Natural killer cell treated with Interleukin-12 subunit alpha and Interleukin-12 subunit beta and Interleukin-15 and Interleukin-18, amount 100 ng/mL, for 72 hours (primary cell): ENCODE measurements around the gene PALD1. TPM values are rescaled to one million over a fixed set of nuclear protein-coding genes. Genes with fewer than 3 reads are reported as not detected.

Experiments
- ATAC-seq, 2 donors: fragments of 150-1000 bp; cut with Tn5 transposase in 1 of 2; sonication (Bioruptor Pico), chemical (Tn5 transposase) in 1 of 2; 2 replicates each; pipeline ENCODE4 v1.10.0; 2021
- DNase-seq: peaks from one replicate; pipeline ENCODE4 v3.0.0; 2022; ENCODE audit warnings: low spot score
- H3K27ac Mint-ChIP-seq, 2 donors: 1 replicate in 1 of 2; 2 replicates in 1 of 2; pipeline ENCODE4 v1.8.0; 2022; ENCODE audit warnings: mixed read lengths in 2 of 2, mild to moderate bottlenecking in 1 of 2, moderate library complexity in 1 of 2
- H3K27me3 Mint-ChIP-seq, 2 donors: 1 replicate in 1 of 2; 2 replicates in 1 of 2; pipeline ENCODE4 v1.8.0; 2022; ENCODE audit warnings: mixed read lengths in 2 of 2
- H3K36me3 Mint-ChIP-seq: one replicate; pipeline ENCODE4 v1.8.0; 2022; ENCODE audit warnings: mixed read lengths
- H3K4me1 Mint-ChIP-seq, 2 donors: 1 replicate in 1 of 2; 2 replicates in 1 of 2; pipeline ENCODE4 v1.8.0; 2022; ENCODE audit warnings: low read depth in 2 of 2, mixed read lengths in 2 of 2, mild to moderate bottlenecking in 1 of 2
- H3K4me3 Mint-ChIP-seq: one replicate; pipeline ENCODE4 v1.8.0; 2022; ENCODE audit warnings: mixed read lengths
- H3K9me3 Mint-ChIP-seq: 2 replicates; pipeline ENCODE4 v1.8.0; 2022; ENCODE audit warnings: mixed read lengths
- total RNA-seq, 2 donors: library from RNA; stranded (reverse); gene quantifications; one replicate each; pipeline ENCODE4 v1.2.3, GENCODE V29; 2022

PALD1 gene
- total RNA-seq, 2 donors from 2014 or later, result 0.33 to 1.4 TPM

- Mint-ChIP-seq H3K27ac (no peak overlapping the region), H3K27me3 (peaks cover 0 to 6% of the 10 kb centered on the region in 2 donors), H3K4me1 (peaks cover under 1 to 8% of the 10 kb centered on the region in 2 donors), H3K9me3 (no peaks in the 10 kb centered on the region), H3K36me3 (no peaks in the 10 kb centered on the region), H3K4me3 (no peak overlapping the region)
- ATAC-seq (peak in 1 of 2 donors; percentile 10), DNase-seq (no peak)
Measured at GRCh38 chr10:70544431-70545340, 66.1 kb downstream of the PALD1 start.

GRCh38 chr10:70546584-70546983, 68.0 kb downstream of the PALD1 start:
- Mint-ChIP-seq H3K9me3 (no peaks in the 10 kb centered on the region), H3K4me3 (no peak overlapping the region), H3K27ac (no peak overlapping the region), H3K27me3 (no peaks in the 10 kb centered on the region), H3K4me1 (peaks cover 6 to 9% of the 10 kb centered on the region in 2 donors), H3K36me3 (no peaks in the 10 kb centered on the region)
- no peak for DNase-seq
- no peak for ATAC-seq

GRCh38 chr10:70549351-70549961, 70.9 kb downstream of the PALD1 start:
- Mint-ChIP-seq H3K27me3 (no peaks in the 10 kb centered on the region), H3K4me1 (peaks cover 6 to 9% of the 10 kb centered on the region in 2 donors), H3K9me3 (no peaks in the 10 kb centered on the region), H3K4me3 (no peak overlapping the region), H3K27ac (peak overlapping the region in 1 of 2 donors; percentile 86), H3K36me3 (no peaks in the 10 kb centered on the region)
- ATAC-seq (no peak), DNase-seq (no peak)

GRCh38 chr10:70549962-70550458, 71.4 kb downstream of the PALD1 start:
- no peak overlapping the region for H3K4me3 Mint-ChIP-seq
- no peaks in the 10 kb centered on the region for H3K36me3 Mint-ChIP-seq
- peak overlapping the region in 1 of 2 donors; percentile 86 for H3K27ac Mint-ChIP-seq

GRCh38 chr10:70550459-70550858, 71.9 kb downstream of the PALD1 start:
- no peak overlapping the region for H3K4me3 Mint-ChIP-seq
- ATAC-seq (no peak), DNase-seq (no peak)
- H3K4me1 Mint-ChIP-seq, result peaks cover 6 to 9% of the 10 kb centered on the region in 2 donors
- H3K27ac Mint-ChIP-seq, result peak overlapping the region in 1 of 2 donors; percentile 86
- no peaks in the 10 kb centered on the region for H3K9me3 Mint-ChIP-seq
- no peaks in the 10 kb centered on the region for H3K36me3 Mint-ChIP-seq
- no peaks in the 10 kb centered on the region for H3K27me3 Mint-ChIP-seq

More at GRCh38 chr10:70549962-70550458, 71.4 kb downstream of the PALD1 start:
- peaks cover 6 to 9% of the 10 kb centered on the region in 2 donors for H3K4me1 Mint-ChIP-seq
- DNase-seq, result peak; percentile 81
- peak; percentile 79 to 86 for ATAC-seq
- H3K27me3 Mint-ChIP-seq, result no peaks in the 10 kb centered on the region
- H3K9me3 Mint-ChIP-seq, result no peaks in the 10 kb centered on the region

- Mint-ChIP-seq H3K4me1 (peaks cover 6 to 9% of the 10 kb centered on the region in 2 donors), H3K27ac (no peak overlapping the region), H3K9me3 (no peaks in the 10 kb centered on the region), H3K4me3 (no peak overlapping the region), H3K27me3 (no peaks in the 10 kb centered on the region), H3K36me3 (no peaks in the 10 kb centered on the region)
- ATAC-seq, result no peak
- DNase-seq, result no peak
Measured at GRCh38 chr10:70551466-70551865, 72.9 kb downstream of the PALD1 start.

- no peak for ATAC-seq
- Mint-ChIP-seq H3K4me1 (peaks cover 6 to 9% of the 10 kb centered on the region in 2 donors), H3K27me3 (no peaks in the 10 kb centered on the region), H3K9me3 (no peaks in the 10 kb centered on the region), H3K27ac (no peak overlapping the region), H3K36me3 (no peaks in the 10 kb centered on the region), H3K4me3 (no peak overlapping the region)
- no peak for DNase-seq
Measured at GRCh38 chr10:70551971-70552422, 73.4 kb downstream of the PALD1 start.

- DNase-seq (no peak), ATAC-seq (no peak)
- Mint-ChIP-seq H3K4me1 (peaks cover 6 to 9% of the 10 kb centered on the region in 2 donors), H3K36me3 (no peaks in the 10 kb centered on the region), H3K27me3 (no peaks in the 10 kb centered on the region), H3K4me3 (no peak overlapping the region), H3K27ac (no peak overlapping the region), H3K9me3 (no peaks in the 10 kb centered on the region)
Measured at GRCh38 chr10:70552586-70552985, 74.0 kb downstream of the PALD1 start.

- H3K9me3 Mint-ChIP-seq, result no peaks in the 10 kb centered on the region
Measured at GRCh38 chr10:70555371-70555770, 76.8 kb downstream of the PALD1 start.

GRCh38 chr10:70557086-70557845, 78.7 kb downstream of the PALD1 start:
- DNase-seq, result no peak
- H3K27me3 Mint-ChIP-seq, result no peaks in the 10 kb centered on the region

More at GRCh38 chr10:70555371-70555770, 76.8 kb downstream of the PALD1 start:
- DNase-seq (no peak), ATAC-seq (no peak)
- Mint-ChIP-seq H3K36me3 (no peaks in the 10 kb centered on the region), H3K4me3 (no peak overlapping the region), H3K27me3 (no peaks in the 10 kb centered on the region), H3K27ac (no peak overlapping the region), H3K4me1 (peaks cover 23 to 27% of the 10 kb centered on the region in 2 donors)

GRCh38 chr10:70557876-70558275, 79.3 kb downstream of the PALD1 start:
- Mint-ChIP-seq H3K4me1 (peaks cover 29 to 32% of the 10 kb centered on the region in 2 donors), H3K27me3 (no peaks in the 10 kb centered on the region), H3K27ac (peak overlapping the region; percentile 84 to 92), H3K9me3 (no peaks in the 10 kb centered on the region), H3K36me3 (no peaks in the 10 kb centered on the region), H3K4me3 (peak overlapping the region; percentile 84)
- ATAC-seq, result no peak
- no peak for DNase-seq

More at GRCh38 chr10:70557086-70557845, 78.7 kb downstream of the PALD1 start:
- Mint-ChIP-seq H3K4me3 (no peak overlapping the region), H3K4me1 (peaks cover 29 to 32% of the 10 kb centered on the region in 2 donors), H3K9me3 (no peaks in the 10 kb centered on the region), H3K27ac (peak overlapping the region; percentile 12 to 77), H3K36me3 (no peaks in the 10 kb centered on the region)
- no peak for ATAC-seq

- ATAC-seq, result no peak
- peak overlapping the region; percentile 84 to 92 for H3K27ac Mint-ChIP-seq
Measured at GRCh38 chr10:70558295-70558694, 79.7 kb downstream of the PALD1 start.

More at GRCh38 chr10:70558295-70558694, 79.7 kb downstream of the PALD1 start:
- H3K4me1 Mint-ChIP-seq, result peaks cover 31 to 34% of the 10 kb centered on the region in 2 donors
- no peaks in the 10 kb centered on the region for H3K9me3 Mint-ChIP-seq
- no peaks in the 10 kb centered on the region for H3K27me3 Mint-ChIP-seq
- peak overlapping the region; percentile 84 for H3K4me3 Mint-ChIP-seq
- no peaks in the 10 kb centered on the region for H3K36me3 Mint-ChIP-seq
- no peak for DNase-seq
